Mesenchymal stem cell (in vitro differentiated cells and primary cell): ENCODE data around the gene PIF1.

Experiments
- DNase-seq: peaks from one replicate; pipeline ENCODE4 v3.0.0-alpha.2; 2013
- H2AFZ ChIP-seq: one replicate; pipeline ENCODE4 v1.6.1; 2013; ENCODE audit warnings: low read depth, mild to moderate bottlenecking, control low read depth, inconsistent platforms, low read length, moderate library complexity
- H2AK5ac ChIP-seq: 2 replicates; pipeline ENCODE4 v1.6.1; 2013; ENCODE audit warnings: low read length, moderate library complexity, mild to moderate bottlenecking, inconsistent platforms; ENCODE audit not compliant: severe bottlenecking
- H2BK120ac ChIP-seq: one replicate; pipeline ENCODE4 v1.6.1; 2013; ENCODE audit warnings: low read depth, mild to moderate bottlenecking, inconsistent platforms, low read length, moderate library complexity
- H2BK12ac ChIP-seq, 2 experiments: one replicate each; pipeline ENCODE4 v1.6.1; 2013; ENCODE audit warnings: inconsistent platforms in 2 of 2, low read length in 2 of 2, mild to moderate bottlenecking in 2 of 2, moderate library complexity in 2 of 2, control low read depth in 1 of 2
- H2BK15ac ChIP-seq: one replicate; pipeline ENCODE4 v1.6.1; 2013; ENCODE audit warnings: mild to moderate bottlenecking, low read depth, inconsistent platforms; ENCODE audit not compliant: poor library complexity, severe bottlenecking
- H2BK5ac ChIP-seq: 2 replicates; pipeline ENCODE4 v1.6.1; 2013; ENCODE audit warnings: low read depth, mild to moderate bottlenecking, low read length, control low read depth, inconsistent platforms; ENCODE audit not compliant: poor library complexity, severe bottlenecking
- H3K14ac ChIP-seq, 2 experiments: one replicate each; pipeline ENCODE4 v1.6.1; 2013; ENCODE audit warnings: inconsistent platforms in 2 of 2, low read length in 2 of 2, control low read depth in 1 of 2, mild to moderate bottlenecking in 1 of 2, moderate library complexity in 1 of 2
- H3K18ac ChIP-seq, 2 experiments: one replicate each; pipeline ENCODE4 v1.6.1; 2013; ENCODE audit warnings: inconsistent platforms in 2 of 2, low read length in 2 of 2, control low read depth in 1 of 2, low read depth in 1 of 2, mild to moderate bottlenecking in 1 of 2
- H3K23ac ChIP-seq, 2 experiments: one replicate each; pipeline ENCODE4 v1.6.1; 2013; ENCODE audit warnings: inconsistent platforms in 2 of 2, low read length in 2 of 2, mild to moderate bottlenecking in 2 of 2, moderate library complexity in 2 of 2, control low read depth in 1 of 2
- H3K27ac ChIP-seq: 2 replicates; pipeline ENCODE4 v1.5.1; 2013; ENCODE audit warnings: mild to moderate bottlenecking, moderate library complexity, low read length, control low read depth, inconsistent platforms; ENCODE audit not compliant: poor library complexity, severe bottlenecking
- H3K27me3 ChIP-seq, 2 experiments: 2 replicates each; pipeline versions ENCODE4 v1.6.1 to v1.7.0; 2013; ENCODE audit warnings: low read length in 2 of 2, mild to moderate bottlenecking in 2 of 2, moderate library complexity in 2 of 2, control low read depth in 1 of 2, inconsistent platforms in 1 of 2; ENCODE audit not compliant: control insufficient read depth in 1 of 2, insufficient read depth in 1 of 2
- H3K36me3 ChIP-seq, 2 experiments: 2 replicates each; pipeline versions ENCODE4 v1.6.1 to v1.7.0; 2013; ENCODE audit warnings: low read length in 2 of 2, control low read depth in 1 of 2, inconsistent platforms in 1 of 2, low read depth in 1 of 2, mild to moderate bottlenecking in 1 of 2; ENCODE audit not compliant: insufficient read depth in 2 of 2, control insufficient read depth in 1 of 2
- H3K4ac ChIP-seq, 2 experiments: one replicate each; pipeline ENCODE4 v1.6.1; 2013; ENCODE audit warnings: inconsistent platforms in 2 of 2, low read length in 2 of 2, mild to moderate bottlenecking in 2 of 2, moderate library complexity in 2 of 2, control low read depth in 1 of 2, low read depth in 1 of 2
- H3K4me1 ChIP-seq: 2 replicates; pipeline ENCODE4 v1.6.1; 2013; ENCODE audit warnings: low read depth, low read length, control low read depth; ENCODE audit not compliant: control insufficient read depth, insufficient read depth
- H3K4me2 ChIP-seq: 2 replicates; pipeline ENCODE4 v1.6.1; 2013; ENCODE audit warnings: low read length, mild to moderate bottlenecking, inconsistent platforms; ENCODE audit not compliant: poor library complexity, severe bottlenecking
- H3K4me3 ChIP-seq, 2 experiments: 2 replicates each; pipeline versions ENCODE4 v1.5.1 to v1.7.0; 2013; ENCODE audit warnings: low read length in 2 of 2, mild to moderate bottlenecking in 2 of 2, control low read depth in 1 of 2, low read depth in 1 of 2; ENCODE audit not compliant: insufficient read depth in 1 of 2
- H3K79me1 ChIP-seq: replicated peaks from 2 replicates; pipeline ENCODE4 v1.6.1; 2013; ENCODE audit warnings: mild to moderate bottlenecking, control low read depth, low read length, inconsistent platforms; ENCODE audit not compliant: poor library complexity, severe bottlenecking
- H3K9ac ChIP-seq: 2 replicates; pipeline ENCODE4 v1.7.0; 2013; ENCODE audit warnings: mild to moderate bottlenecking, low read length, moderate library complexity
- H3K9me3 ChIP-seq: 2 replicates; pipeline ENCODE4 v1.7.0; 2013; ENCODE audit warnings: mild to moderate bottlenecking, low read length; ENCODE audit not compliant: control insufficient read depth
- H4K8ac ChIP-seq: one replicate; pipeline ENCODE4 v1.6.1; 2013; ENCODE audit warnings: inconsistent platforms, mild to moderate bottlenecking, low read length, moderate library complexity
- H4K91ac ChIP-seq: one replicate; pipeline ENCODE4 v1.6.1; 2013; ENCODE audit warnings: mild to moderate bottlenecking, low read length, inconsistent platforms
- whole genome bisulfite sequencing: methylation state at CpG from one replicate; pipeline ENCODE4 v1.1.7; 2013; ENCODE audit warnings: mixed read lengths; 5-methylcytosine and 5-hydroxymethylcytosine counted together

PIF1 gene

GRCh38 chr15:64857421-64857820 is 32.0 kb upstream of the PIF1 start:
- no peak overlapping the region for H2AFZ ChIP-seq
- peak overlapping the region; percentile 84 to 95 for H3K18ac ChIP-seq
- H3K4me1 ChIP-seq = peaks cover 60% of the 10 kb centered on the region
- no peaks in the 10 kb centered on the region for H3K27me3 ChIP-seq
- H3K14ac ChIP-seq = peak overlapping the region in 1 of 2 experiments; percentile 79
- H3K4ac ChIP-seq = peak overlapping the region; percentile 69 to 92
- peak overlapping the region; percentile 61 for H3K9ac ChIP-seq
- peak overlapping the region; percentile 77 for H3K27ac ChIP-seq
- no peaks in the 10 kb centered on the region for H3K9me3 ChIP-seq
- peak overlapping the region; percentile 99 for H2AK5ac ChIP-seq
- H3K4me3 ChIP-seq = no peak overlapping the region
- peak overlapping the region; percentile 73 to 83 for H2BK12ac ChIP-seq
- peak overlapping the region; percentile 87 for H2BK15ac ChIP-seq
- H2BK5ac ChIP-seq = peak overlapping the region; percentile 3
- no peak overlapping the region for H3K4me2 ChIP-seq
- H3K79me1 ChIP-seq = peaks cover 55% of the 10 kb centered on the region
- peak overlapping the region; percentile 50 for H2BK120ac ChIP-seq
- WGBS = 59% methylated on average over 4 of the region's 4 CpGs
- peak; percentile 70 for DNase-seq
- peaks cover 69 to 82% of the 10 kb centered on the region in 2 experiments for H3K36me3 ChIP-seq
- H4K91ac ChIP-seq = peak overlapping the region; percentile 96
- peak overlapping the region; percentile 92 for H4K8ac ChIP-seq
- H3K23ac ChIP-seq = no peak overlapping the region

DNA sequence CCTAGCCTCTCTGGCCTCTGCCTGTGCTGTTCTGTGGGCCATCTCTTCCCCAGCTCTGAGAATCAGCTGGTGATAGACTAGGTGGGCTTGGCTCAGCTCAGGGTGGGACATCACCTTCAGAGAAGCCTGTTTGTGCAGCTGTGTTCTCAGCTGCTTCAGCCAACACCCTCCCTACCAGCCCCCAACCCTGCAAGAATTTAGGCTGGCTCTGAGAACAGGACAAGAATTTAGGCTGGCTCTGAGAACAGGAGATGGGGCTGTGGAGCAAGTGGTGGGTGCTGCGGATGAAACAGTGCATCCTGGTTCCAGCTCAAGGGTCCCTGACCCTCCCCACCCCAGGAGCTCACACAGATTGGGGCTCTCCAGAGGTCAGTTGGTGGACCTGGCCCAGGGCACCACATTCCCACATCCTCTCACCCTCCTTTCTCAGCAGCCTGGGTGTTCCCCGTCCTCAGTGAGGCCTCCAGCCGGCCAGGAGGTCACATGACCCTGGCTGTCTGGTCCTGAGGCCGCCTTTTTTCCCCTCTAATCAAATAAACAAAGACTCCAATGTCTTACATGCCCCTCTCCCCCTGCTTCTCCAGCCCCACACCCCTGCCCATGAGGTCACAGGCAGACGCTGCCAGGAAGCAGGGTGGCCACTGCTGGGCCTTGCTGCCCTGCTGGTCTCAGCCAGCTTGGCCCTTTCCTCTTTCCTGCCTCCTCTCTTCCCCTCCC is 31.1 kb upstream of the PIF1 start:
- H3K27ac ChIP-seq = peak overlapping the region; percentile 77
- peaks cover 52% of the 10 kb centered on the region for H3K79me1 ChIP-seq
- H2BK15ac ChIP-seq = peak overlapping the region; percentile 87
- H3K4me2 ChIP-seq = no peak overlapping the region
- 4% methylated on average over 5 of the region's 5 CpGs for WGBS
- peaks cover 62% of the 10 kb centered on the region for H3K4me1 ChIP-seq
- H3K14ac ChIP-seq = peak overlapping the region in 1 of 2 experiments; percentile 26
- peak overlapping the region; percentile 92 for H4K8ac ChIP-seq
- H3K36me3 ChIP-seq = peaks cover 61 to 74% of the 10 kb centered on the region in 2 experiments
- H2AK5ac ChIP-seq = peak overlapping the region; percentile 99
- no peak overlapping the region for H3K4me3 ChIP-seq
- H4K91ac ChIP-seq = peak overlapping the region; percentile 96
- H3K9ac ChIP-seq = peak overlapping the region; percentile 61
- no peaks in the 10 kb centered on the region for H3K27me3 ChIP-seq
- H2BK120ac ChIP-seq = peak overlapping the region; percentile 84
- no peaks in the 10 kb centered on the region for H3K9me3 ChIP-seq
- DNase-seq = peak; percentile 91
- H2BK5ac ChIP-seq = peak overlapping the region; percentile 51
- H2AFZ ChIP-seq = no peak overlapping the region
- peak overlapping the region; percentile 89 to 97 for H2BK12ac ChIP-seq
- H3K18ac ChIP-seq = peak overlapping the region; percentile 92 to 95
- peak overlapping the region; percentile 90 to 92 for H3K4ac ChIP-seq
- no peak overlapping the region for H3K23ac ChIP-seq

DNA sequence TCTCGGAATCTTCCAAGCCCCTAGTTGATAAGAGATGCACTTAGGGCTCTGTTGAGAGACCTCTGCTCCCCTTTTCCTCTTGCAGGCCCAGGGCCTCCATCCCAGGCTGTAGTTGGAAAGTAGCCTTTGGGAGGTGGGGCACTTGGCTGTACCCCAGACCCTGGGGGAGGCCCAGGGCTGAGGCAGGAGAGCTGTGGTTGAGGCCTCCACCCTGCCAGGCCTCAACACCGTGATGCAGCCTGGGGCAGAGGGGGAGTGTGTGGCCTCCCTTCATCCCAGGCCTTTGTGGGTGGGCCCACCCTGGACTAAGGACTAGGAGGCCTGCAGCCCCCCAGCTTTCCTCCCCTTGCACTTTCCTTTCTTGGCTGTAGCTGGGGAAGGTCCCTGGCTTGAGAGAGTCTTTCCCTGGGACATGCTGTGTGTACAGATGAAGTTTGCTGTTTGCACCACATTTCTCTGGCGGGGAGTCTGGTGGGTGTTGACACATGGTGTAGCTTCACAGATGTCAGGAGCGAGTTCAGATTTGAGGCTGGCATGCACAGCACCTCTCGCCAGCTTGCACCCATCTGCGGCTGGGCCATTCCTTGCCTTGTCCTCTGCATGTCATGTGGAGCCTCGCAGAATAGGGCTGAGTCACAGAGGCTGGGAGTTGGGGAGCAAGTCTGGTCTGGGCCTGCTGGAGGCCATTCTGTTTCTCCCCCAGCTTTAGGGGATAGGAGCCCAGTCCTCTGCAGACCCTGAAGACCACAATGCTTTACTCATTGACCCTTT is 29.9 kb upstream of the PIF1 start:
- H3K4me3 ChIP-seq = no peak overlapping the region
- no peak overlapping the region for H2AFZ ChIP-seq
- peak overlapping the region; percentile 53 for H3K9ac ChIP-seq
- peak; percentile 42 for DNase-seq
- WGBS = 79% methylated on average over 7 of the region's 7 CpGs
- H3K27ac ChIP-seq = no peak overlapping the region
- no peaks in the 10 kb centered on the region for H3K9me3 ChIP-seq
- H3K18ac ChIP-seq = peak overlapping the region; percentile 23 to 83
- no peak overlapping the region for H2BK5ac ChIP-seq
- peak overlapping the region; percentile 65 for H2BK120ac ChIP-seq
- no peaks in the 10 kb centered on the region for H3K27me3 ChIP-seq
- peaks cover 42% of the 10 kb centered on the region for H3K79me1 ChIP-seq
- peak overlapping the region in 1 of 2 experiments; percentile 32 for H3K23ac ChIP-seq
- peaks cover 51 to 70% of the 10 kb centered on the region in 2 experiments for H3K36me3 ChIP-seq
- H2BK12ac ChIP-seq = peak overlapping the region in 1 of 2 experiments; percentile 97
- peak overlapping the region; percentile 55 for H4K91ac ChIP-seq
- H3K4me2 ChIP-seq = no peak overlapping the region
- peak overlapping the region in 1 of 2 experiments; percentile 85 for H3K4ac ChIP-seq
- H3K4me1 ChIP-seq = peaks cover 62% of the 10 kb centered on the region
- H4K8ac ChIP-seq = peak overlapping the region; percentile 28
- peak overlapping the region; percentile 70 for H2BK15ac ChIP-seq
- H2AK5ac ChIP-seq = peak overlapping the region; percentile 34
- H3K14ac ChIP-seq = no peak overlapping the region

DNA sequence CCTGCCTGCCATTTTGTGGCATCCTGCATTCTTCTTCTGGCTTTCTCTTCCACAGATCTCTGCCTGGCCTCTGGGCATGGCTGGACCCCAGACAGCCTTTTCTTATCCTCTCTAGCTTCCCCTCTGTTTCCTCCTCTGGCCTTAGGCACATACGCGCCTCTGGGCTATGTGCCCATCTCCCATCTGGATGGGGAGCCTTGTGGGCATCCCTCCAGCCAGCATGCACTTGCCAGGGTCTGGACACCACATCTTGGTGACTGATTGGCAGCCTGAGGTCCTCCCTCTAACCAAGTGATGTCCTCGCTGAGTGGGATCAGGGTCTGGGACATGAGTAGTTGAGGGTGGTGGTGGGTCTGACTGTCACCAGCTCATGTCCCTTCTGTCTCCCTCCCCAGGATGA is 29.1 kb upstream of the PIF1 start:
- Histone ChIP-seq H3K23ac (no peak overlapping the region), H3K18ac (peak overlapping the region in 1 of 2 experiments; percentile 59), H3K4me2 (no peak overlapping the region), H3K4me1 (peaks cover 54% of the 10 kb centered on the region), H3K9ac (peak overlapping the region; percentile 21), H3K14ac (no peak overlapping the region), H3K4ac (peak overlapping the region in 1 of 2 experiments; percentile 60), H4K8ac (no peak overlapping the region), H3K79me1 (peaks cover 35% of the 10 kb centered on the region), H3K4me3 (no peak overlapping the region), H2BK15ac (no peak overlapping the region), H2BK120ac (no peak overlapping the region), H2AK5ac (peak overlapping the region; percentile 18), H2BK12ac (peak overlapping the region in 1 of 2 experiments; percentile 40), H3K9me3 (no peaks in the 10 kb centered on the region), H4K91ac (peak overlapping the region; percentile 55), H3K27me3 (no peaks in the 10 kb centered on the region), H3K27ac (no peak overlapping the region), H3K36me3 (peaks cover 44 to 70% of the 10 kb centered on the region in 2 experiments), H2AFZ (no peak overlapping the region), H2BK5ac (no peak overlapping the region)
- WGBS = 97% methylated on average over 3 of the region's 3 CpGs
- DNase-seq = no peak
